ENCODE measurements around the gene TCERG1L. TPM values are rescaled to one million over a fixed set of nuclear protein-coding genes. Genes with fewer than 3 reads are reported as not detected.

TCERG1L gene
- total and polyA plus RNA-seq, 9 of the 15 experiments (the other 6 are each of a cell fraction or from before 2014, with no cell fraction given): not detected

GRCh38 chr10:131312478-131312836 lies 936 bp upstream of the TCERG1L start:
- POLR2A ChIA-PET: no interaction called here

GRCh38 chr10:131311402-131311660 lies 190 bp downstream of the TCERG1L start:
- intact Hi-C loops (cut with micrococcal nuclease): no loop called here
- Histone ChIP-seq H3K36me3 (ENCODE audit: control insufficient read depth, insufficient read depth, low read length) (no peaks in the 10 kb centered on the region), H2AFZ (ENCODE audit: low read depth, low read length) (no peak overlapping the region), H3K9me1 (ENCODE audit: control insufficient read depth, insufficient read depth, low read length) (no peaks in the 10 kb centered on the region), H3K9me3 (replicated peaks; ENCODE audit: control insufficient read depth, insufficient read depth, low read depth, low read length) (no peaks in the 10 kb centered on the region), H3K27ac (ENCODE audit: extremely low read depth, low read depth, low read length) (no peak overlapping the region), H4K20me1 (replicated peaks; ENCODE audit: control insufficient read depth, insufficient read depth, low read length) (no peaks in the 10 kb centered on the region), H3K4me1 (replicated peaks in 1 of 2; ENCODE audit: control insufficient read depth in 2 of 2, insufficient read depth in 2 of 2, low read length in 2 of 2) (no peaks in the 10 kb centered on the region), H3K9ac (ENCODE audit: insufficient read depth in 1 of 2, low read depth in 2 of 2, low read length in 2 of 2) (no peak overlapping the region), H3K4me2 (ENCODE audit: insufficient read depth, low read length) (no peak overlapping the region), H3K27me3 (ENCODE audit: control insufficient read depth in 2 of 2, insufficient read depth in 2 of 2, low read length in 2 of 2) (no peaks in the 10 kb centered on the region), H3K4me3 (no peak overlapping the region), H3K79me2 (ENCODE audit: control insufficient read depth, insufficient read depth, low read length) (no peaks in the 10 kb centered on the region)
- no CpG with 5 or more reads among the region's 36 CpGs for WGBS (ENCODE audit: insufficient coverage, low coverage, missing lambda C conversion rate)
- no peak for TF ChIP-seq HES1 (IDR thresholded peaks at IDR 0.05; ENCODE audit: low read depth)
- in situ Hi-C loops (cut with MboI): no loop called here
- ChIA-PET CTCF (ENCODE audit: low intra/inter-chr PET ratio) (no interaction called here), POLR2A (no interaction called here)
- DNase-seq (ENCODE audit: extremely low read depth in 1 of 4, low spot score in 3 of 4): no peak
- BruUV-seq (replicated peaks): no TSS peak
- ATAC-seq: no peak
- no peak for FAIRE-seq

More at GRCh38 chr10:131312478-131312836, 936 bp upstream of the TCERG1L start:
- Histone ChIP-seq H4K20me1 (replicated peaks; ENCODE audit: control insufficient read depth, insufficient read depth, low read length) (no peaks in the 10 kb centered on the region), H3K9me3 (replicated peaks; ENCODE audit: control insufficient read depth, insufficient read depth, low read depth, low read length) (no peaks in the 10 kb centered on the region), H3K79me2 (ENCODE audit: control insufficient read depth, insufficient read depth, low read length) (no peaks in the 10 kb centered on the region), H3K27me3 (ENCODE audit: control insufficient read depth in 2 of 2, insufficient read depth in 2 of 2, low read length in 2 of 2) (no peaks in the 10 kb centered on the region), H3K9ac (ENCODE audit: insufficient read depth in 1 of 2, low read depth in 2 of 2, low read length in 2 of 2) (no peak overlapping the region), H3K36me3 (ENCODE audit: control insufficient read depth, insufficient read depth, low read length) (no peaks in the 10 kb centered on the region), H3K9me1 (ENCODE audit: control insufficient read depth, insufficient read depth, low read length) (no peaks in the 10 kb centered on the region), H3K4me2 (ENCODE audit: insufficient read depth, low read length) (no peak overlapping the region), H3K4me3 (no peak overlapping the region), H3K27ac (ENCODE audit: extremely low read depth, low read depth, low read length) (no peak overlapping the region), H2AFZ (ENCODE audit: low read depth, low read length) (no peak overlapping the region), H3K4me1 (replicated peaks in 1 of 2; ENCODE audit: control insufficient read depth in 2 of 2, insufficient read depth in 2 of 2, low read length in 2 of 2) (no peaks in the 10 kb centered on the region)
- intact Hi-C loops (cut with micrococcal nuclease): no loop called here
- no peak for FAIRE-seq
- no peak for DNase-seq (ENCODE audit: extremely low read depth in 1 of 4, low spot score in 3 of 4)
- CTCF ChIA-PET (ENCODE audit: low intra/inter-chr PET ratio): no interaction called here
- BruUV-seq (replicated peaks): no TSS peak
- WGBS (ENCODE audit: insufficient coverage, low coverage, missing lambda C conversion rate): 0% methylated on average over 3 of the region's 32 CpGs
- TF ChIP-seq CAMTA2 (CRISPR knock-in tag; conservative IDR thresholded peaks at IDR 0.05) (no peak), RBM22 (IDR thresholded peaks at IDR 0.05; ENCODE audit: low read depth, low read length, poor library complexity, severe bottlenecking) (no peak)
- no peak for ATAC-seq
- in situ Hi-C loops (cut with MboI): no loop called here
